Psoas muscle (tissue), 8 donors: ENCODE data around the gene PTPN23. TPM values are rescaled to one million over a fixed set of nuclear protein-coding genes. Genes with fewer than 3 reads are reported as not detected.

Experiments
- ATAC-seq, 4 donors: fragments of 200-7000 bp; cut with Tn5 transposase; one replicate each; pipeline ENCODE4 v1.9.1; 2020; ENCODE audit warnings: moderate library complexity in 3 of 4, mild to moderate bottlenecking in 2 of 4
- DNase-seq, 2 donors: peaks; one replicate each; pipeline ENCODE4 v3.0.0-alpha.2; 2020
- H3K27ac ChIP-seq: fragments of 200-600 bp; one replicate; pipeline ENCODE4 v1.8.0; 2022
- H3K27me3 ChIP-seq, 3 donors: fragments of 200-600 bp in 1 of 3; one replicate each; pipeline versions ENCODE4 v1.6.1 to v1.8.0; 2013 to 2022; ENCODE audit warnings: low read length in 2 of 3, mild to moderate bottlenecking in 2 of 3, moderate library complexity in 1 of 3; ENCODE audit not compliant: insufficient read depth in 3 of 3
- H3K36me3 ChIP-seq, 2 donors: fragments of 200-600 bp in 1 of 2; one replicate each; pipeline versions ENCODE4 v1.6.1 to v1.8.0; 2013 to 2022; ENCODE audit warnings: low read depth in 1 of 2, mild to moderate bottlenecking in 1 of 2, moderate library complexity in 1 of 2; ENCODE audit not compliant: insufficient read depth in 1 of 2
- H3K4me1 ChIP-seq: fragments of 200-600 bp; one replicate; pipeline ENCODE4 v1.8.0; 2022
- H3K4me3 ChIP-seq: fragments of 200-600 bp; one replicate; pipeline ENCODE4 v1.8.0; 2022; ENCODE audit warnings: mild to moderate bottlenecking
- H3K9me3 ChIP-seq: fragments of 200-600 bp; one replicate; pipeline ENCODE4 v1.8.0; 2022
- CTCF ChIP-seq: fragments of 200-600 bp; IDR thresholded peaks from one replicate; pipeline ENCODE4 v1.8.0; 2022; ENCODE audit warnings: antibody characterized with exemption
- WGBS, 3 donors: extraction: QIAGEN DNeasy Blood & Tissue Kit; methylation state at CpG; one replicate each; pipeline versions ENCODE4 v1.1.6 to v1.1.7; 2013; 5-methylcytosine and 5-hydroxymethylcytosine counted together
- intact Hi-C, 2 donors: fragments of 100-400 bp; cut with DNase I; formaldehyde crosslinking; loops; one replicate each; pipeline versions ENCODE4 v1.11.0 to v1.14.2; 2022
- polyA plus RNA-seq, 3 donors: library from polyadenylated mRNA; stranded (reverse); fragments of 200-250 nt; gene quantifications; one replicate each; pipeline ENCODE4 v1.2.3, GENCODE V29; 2013
- total RNA-seq, 4 donors: library from RNA; stranded (reverse); fragmentation: NEBNext Ultra II Directional in 2 of 4; extraction: Animal tissue kit (Norgen Biotek cat#: 25700) in 2 of 4; gene quantifications; one replicate each; pipeline versions ENCODE4 v1.2.1 to v1.2.4, GENCODE V29; 2021 to 2023
- donor health status: healthy with polysubstance abuse.
- donor health status: DM: no; HTN: no; CAD: no; lungs with moderate emphysema.
- donor health status: Bipolar disorder and iron deficiency.
- donor health status: healthy.
- donor health status: DM: yes; HTN: yes; CAD: no.
- donor health status: DM: no; HTN: no; CAD: no.
- donor health status: DM: no; HTN: no; CAD: no.
- donor health status: DM: yes; HTN: yes; CAD: no.

The PTPN23 gene
- total and polyA plus RNA-seq, 7 donors, result 14.3 to 47.5 (median 30.9) TPM

- no peaks in the 10 kb centered on the region for H3K27me3 ChIP-seq
- no peaks in the 10 kb centered on the region for H3K36me3 ChIP-seq
- H3K4me3 ChIP-seq, result no peak overlapping the region
- H3K4me1 ChIP-seq, result peaks cover 17% of the 10 kb centered on the region
- ATAC-seq (no peak), DNase-seq (no peak)
- no peak overlapping the region for H3K27ac ChIP-seq
- WGBS, 3 donors, result 68 to 92% (median 87%) methylated on average over 2 of the region's 2 CpGs
- no peak for TF ChIP-seq CTCF
- H3K9me3 ChIP-seq, result no peaks in the 10 kb centered on the region
- intact Hi-C loops, result no loop called here
These were observed 3.6 kb upstream of the PTPN23 start for GRCh38 chr3:47377186-47377585.

- ATAC-seq, result no peak
- H3K4me3 ChIP-seq, result no peak overlapping the region
- H3K27ac ChIP-seq, result peak overlapping the region; percentile 100
- H3K36me3 ChIP-seq, result no peaks in the 10 kb centered on the region
- H3K9me3 ChIP-seq, result no peaks in the 10 kb centered on the region
- DNase-seq, result no peak
- H3K4me1 ChIP-seq, result peaks cover 26% of the 10 kb centered on the region
- no peaks in the 10 kb centered on the region for H3K27me3 ChIP-seq
- intact Hi-C loops, result no loop called here
- TF ChIP-seq CTCF, result no peak
These were observed 2.0 kb upstream of the PTPN23 start for GRCh38 chr3:47378869-47379268.

- no peaks in the 10 kb centered on the region for H3K27me3 ChIP-seq
- DNase-seq, result no peak
- peak overlapping the region; percentile 98 for H3K4me3 ChIP-seq
- no peak for TF ChIP-seq CTCF
- no peak for ATAC-seq
- intact Hi-C loops, result no loop called here
- H3K36me3 ChIP-seq, result no peaks in the 10 kb centered on the region
- H3K9me3 ChIP-seq, result no peaks in the 10 kb centered on the region
- WGBS, 3 donors, result 84 to 91% (median 87%) methylated on average over 19 of the region's 19 CpGs
- H3K4me1 ChIP-seq, result peaks cover 27% of the 10 kb centered on the region
- H3K27ac ChIP-seq, result peak overlapping the region; percentile 100
These were observed 1.4 kb upstream of the PTPN23 start for GRCh38 chr3:47379411-47379899.

GRCh38 chr3:47380026-47380600, 708 bp upstream of the PTPN23 start:
- intact Hi-C loops, result no loop called here
- H3K27ac ChIP-seq, result peak overlapping the region; percentile 100
- no peaks in the 10 kb centered on the region for H3K36me3 ChIP-seq
- H3K27me3 ChIP-seq, result no peaks in the 10 kb centered on the region
- H3K9me3 ChIP-seq, result no peaks in the 10 kb centered on the region
- no peak for TF ChIP-seq CTCF
- DNase-seq (no peak), ATAC-seq (peak in 1 of 4 donors; percentile 6)
- peaks cover 27% of the 10 kb centered on the region for H3K4me1 ChIP-seq
- peak overlapping the region; percentile 98 for H3K4me3 ChIP-seq
- 12% methylated on average over 23 of the region's 23 CpGs for WGBS, 3 donors
